DOHH2 (cell line): Measurements from ENCODE around the gene NFATC4.

ENCODE experiments used
- H3F3A ChIP-seq: fragments of 200-600 bp; sonication (generic), shearing (Covaris generic); 2 replicates; pipeline ENCODE4 v1.6.0; 2016; ENCODE audit warnings: antibody characterized with exemption, mild to moderate bottlenecking; ENCODE audit not compliant: control insufficient read depth, insufficient read depth
- H3K27ac ChIP-seq: fragments of 200-600 bp; sonication (generic); 2 replicates; pipeline ENCODE4 v1.5.1; 2014; ENCODE audit warnings: low read depth, mild to moderate bottlenecking, low read length, moderate library complexity
- H3K27me3 ChIP-seq: fragments of 200-600 bp; sonication (generic); 2 replicates; pipeline ENCODE4 v1.6.1; 2014; ENCODE audit warnings: mild to moderate bottlenecking, low read length, mixed read lengths; ENCODE audit not compliant: control insufficient read depth
- H3K36me3 ChIP-seq: fragments of 200-600 bp; sonication (generic); 2 replicates; pipeline ENCODE4 v1.6.1; 2014; ENCODE audit warnings: mild to moderate bottlenecking, low read length, moderate library complexity, mixed read lengths; ENCODE audit not compliant: control insufficient read depth
- H3K4me1 ChIP-seq: fragments of 200-600 bp; sonication (generic); 2 replicates; pipeline ENCODE4 v1.6.1; 2014; ENCODE audit warnings: mild to moderate bottlenecking, low read length, mixed read lengths; ENCODE audit not compliant: control insufficient read depth
- H3K4me2 ChIP-seq: fragments of 200-600 bp; sonication (generic); 2 replicates; pipeline ENCODE4 v1.6.0; 2014; ENCODE audit warnings: mild to moderate bottlenecking, low read length, moderate library complexity
- H3K4me3 ChIP-seq: fragments of 200-600 bp; sonication (generic); 2 replicates; pipeline ENCODE4 v1.5.1; 2014; ENCODE audit warnings: mild to moderate bottlenecking, low read length, mixed read lengths
- H3K79me2 ChIP-seq: fragments of 200-600 bp; sonication (generic); 2 replicates; pipeline ENCODE4 v1.6.1; 2014; ENCODE audit warnings: mild to moderate bottlenecking, low read length, mixed read lengths; ENCODE audit not compliant: control insufficient read depth
- H3K9me2 ChIP-seq: fragments of 200-600 bp; sonication (generic); replicated peaks from 2 replicates; pipeline ENCODE4 v1.6.1; 2014; ENCODE audit warnings: mild to moderate bottlenecking, low read length, mixed read lengths; ENCODE audit not compliant: control insufficient read depth
- H3K9me3 ChIP-seq: fragments of 200-600 bp; sonication (generic); 2 replicates; pipeline ENCODE4 v1.6.1; 2014; ENCODE audit warnings: antibody characterized with exemption, low read length, mixed read lengths; ENCODE audit not compliant: control insufficient read depth, insufficient read depth
- H4K20me1 ChIP-seq: fragments of 200-600 bp; sonication (generic); 2 replicates; pipeline ENCODE4 v1.6.0; 2014; ENCODE audit warnings: low read depth, mild to moderate bottlenecking, antibody characterized with exemption, low read length, moderate library complexity; ENCODE audit not compliant: control insufficient read depth, insufficient read depth
- EZH2phosphoT487 ChIP-seq: fragments of 200-600 bp; sonication (generic); IDR thresholded peaks from 2 replicates; pipeline ENCODE4 v1.6.1; 2017; ENCODE audit warnings: borderline replicate concordance, mild to moderate bottlenecking, antibody characterized with exemption, low read length, moderate library complexity, mixed read lengths
- TF ChIP-seq, protein P1 (sequence below): fragments of 200-600 bp; sonication (generic); IDR thresholded peaks from one replicate; pipeline ENCODE4 v1.5.1; 2014; ENCODE audit warnings: antibody characterized with exemption, mild to moderate bottlenecking, low read depth, low read length; ENCODE audit not compliant: poor library complexity, severe bottlenecking

Gene NFATC4

DNA sequence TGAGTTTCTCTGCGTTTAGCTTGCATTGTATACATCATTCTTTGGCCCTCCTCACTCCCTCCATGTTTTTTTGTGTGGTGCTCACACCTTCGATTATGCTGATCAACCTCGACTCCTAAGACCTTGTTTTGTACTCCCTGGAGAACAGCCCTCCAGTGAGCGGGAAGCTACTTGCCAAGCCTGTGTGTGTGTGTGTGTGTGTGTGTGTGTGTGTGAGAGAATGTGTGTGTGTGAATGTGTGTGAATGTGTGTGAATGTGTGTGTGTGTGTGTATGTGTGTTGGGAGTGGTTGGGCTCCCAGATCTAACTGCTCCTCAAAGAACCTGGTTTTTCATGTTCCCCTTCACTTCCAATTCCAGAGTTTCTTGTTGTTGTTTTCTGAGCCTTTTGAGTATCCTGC, 36.8 kb downstream of the NFATC4 start:
- H3K4me3 ChIP-seq = no peak overlapping the region
- no peak overlapping the region for H3K4me2 ChIP-seq
- no peak overlapping the region for H3K27ac ChIP-seq
- H3K79me2 ChIP-seq = no peaks in the 10 kb centered on the region
- no peaks in the 10 kb centered on the region for H3K4me1 ChIP-seq
- H3K9me2 ChIP-seq = no peaks in the 10 kb centered on the region
- no peaks in the 10 kb centered on the region for H3K9me3 ChIP-seq
- H3K27me3 ChIP-seq = peaks cover 28% of the 10 kb centered on the region
- H3K36me3 ChIP-seq = no peaks in the 10 kb centered on the region
- no peaks in the 10 kb centered on the region for H3F3A ChIP-seq
- no peaks in the 10 kb centered on the region for H4K20me1 ChIP-seq
- TF ChIP-seq, protein P1, sequence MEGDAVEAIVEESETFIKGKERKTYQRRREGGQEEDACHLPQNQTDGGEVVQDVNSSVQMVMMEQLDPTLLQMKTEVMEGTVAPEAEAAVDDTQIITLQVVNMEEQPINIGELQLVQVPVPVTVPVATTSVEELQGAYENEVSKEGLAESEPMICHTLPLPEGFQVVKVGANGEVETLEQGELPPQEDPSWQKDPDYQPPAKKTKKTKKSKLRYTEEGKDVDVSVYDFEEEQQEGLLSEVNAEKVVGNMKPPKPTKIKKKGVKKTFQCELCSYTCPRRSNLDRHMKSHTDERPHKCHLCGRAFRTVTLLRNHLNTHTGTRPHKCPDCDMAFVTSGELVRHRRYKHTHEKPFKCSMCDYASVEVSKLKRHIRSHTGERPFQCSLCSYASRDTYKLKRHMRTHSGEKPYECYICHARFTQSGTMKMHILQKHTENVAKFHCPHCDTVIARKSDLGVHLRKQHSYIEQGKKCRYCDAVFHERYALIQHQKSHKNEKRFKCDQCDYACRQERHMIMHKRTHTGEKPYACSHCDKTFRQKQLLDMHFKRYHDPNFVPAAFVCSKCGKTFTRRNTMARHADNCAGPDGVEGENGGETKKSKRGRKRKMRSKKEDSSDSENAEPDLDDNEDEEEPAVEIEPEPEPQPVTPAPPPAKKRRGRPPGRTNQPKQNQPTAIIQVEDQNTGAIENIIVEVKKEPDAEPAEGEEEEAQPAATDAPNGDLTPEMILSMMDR = no peak
- TF ChIP-seq EZH2phosphoT487 = no peak

DNA sequence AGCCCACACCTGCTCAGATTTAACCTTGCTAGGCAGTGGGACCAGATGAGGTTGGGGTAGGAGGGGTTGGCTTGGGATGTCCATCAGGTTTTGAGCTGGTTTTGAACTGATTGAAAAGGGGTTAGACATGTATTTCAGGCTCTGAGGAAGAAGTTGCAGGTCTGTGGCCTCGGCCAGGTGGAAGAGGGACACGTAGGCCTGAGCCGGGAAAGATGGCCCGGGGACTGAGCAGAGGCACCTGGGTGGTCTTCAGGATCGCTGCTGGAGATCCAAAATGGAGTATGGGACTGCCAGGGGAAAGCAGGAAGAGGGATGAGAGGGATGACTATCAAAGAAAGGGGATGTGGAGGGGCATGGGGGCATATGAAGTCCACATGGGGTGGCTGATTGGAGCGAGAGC, 38.4 kb downstream of the NFATC4 start:
- Histone ChIP-seq H3K79me2 (no peaks in the 10 kb centered on the region), H3K4me2 (no peak overlapping the region), H3K9me3 (no peaks in the 10 kb centered on the region), H3F3A (no peaks in the 10 kb centered on the region), H3K9me2 (no peaks in the 10 kb centered on the region), H3K4me3 (no peak overlapping the region), H3K4me1 (no peaks in the 10 kb centered on the region), H3K36me3 (no peaks in the 10 kb centered on the region), H3K27me3 (peaks cover 27% of the 10 kb centered on the region), H4K20me1 (no peaks in the 10 kb centered on the region), H3K27ac (no peak overlapping the region)
- TF ChIP-seq EZH2phosphoT487 = no peak
- TF ChIP-seq, protein P1 = no peak

DNA sequence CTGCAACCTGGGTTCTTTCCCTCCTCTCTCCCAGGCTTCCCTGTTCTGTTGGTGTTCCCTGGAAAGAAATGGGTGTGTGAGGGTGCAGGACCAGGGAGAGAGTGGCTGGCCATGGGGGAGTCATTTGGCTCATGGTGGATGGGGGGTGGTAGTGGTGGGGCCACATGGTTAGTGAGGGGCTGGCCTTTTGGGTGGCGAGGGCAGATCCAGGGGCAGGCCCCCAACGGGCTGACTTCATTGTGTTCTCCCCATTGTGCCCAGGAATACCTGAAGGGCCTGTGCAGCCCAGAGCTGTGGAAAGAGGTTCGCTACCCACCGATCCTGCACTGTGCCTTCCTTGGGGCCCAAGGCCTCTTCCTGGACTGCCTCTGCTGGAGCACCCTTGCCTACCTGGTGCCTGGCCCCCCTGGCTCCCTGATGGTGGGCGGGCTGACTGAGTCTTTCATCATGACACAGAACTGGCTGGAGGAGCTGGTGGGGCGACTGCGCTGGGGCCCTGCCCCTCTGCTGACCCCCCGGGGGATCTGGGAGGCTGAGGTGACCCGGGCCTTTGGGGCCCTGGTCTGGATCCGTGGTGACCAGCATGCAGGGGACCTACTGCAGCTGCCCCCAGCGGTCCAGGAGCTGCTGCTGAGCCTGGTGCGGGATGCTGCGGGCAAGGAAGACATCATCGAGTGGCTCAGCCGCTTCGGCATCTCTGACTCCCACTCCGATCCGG, 39.8 kb downstream of the NFATC4 start:
- H3K4me3 ChIP-seq = no peak overlapping the region
- no peak overlapping the region for H3K27ac ChIP-seq
- H3K9me3 ChIP-seq = no peaks in the 10 kb centered on the region
- no peak for TF ChIP-seq EZH2phosphoT487
- TF ChIP-seq, protein P1 = no peak
- H3K9me2 ChIP-seq = no peaks in the 10 kb centered on the region
- H3K4me2 ChIP-seq = no peak overlapping the region
- H3K79me2 ChIP-seq = no peaks in the 10 kb centered on the region
- H3F3A ChIP-seq = no peaks in the 10 kb centered on the region
- H3K27me3 ChIP-seq = peaks cover 24% of the 10 kb centered on the region
- H3K36me3 ChIP-seq = no peaks in the 10 kb centered on the region
- no peaks in the 10 kb centered on the region for H4K20me1 ChIP-seq
- H3K4me1 ChIP-seq = no peaks in the 10 kb centered on the region
